22Rv1 (cell line): Measurements from ENCODE around the gene LRRC42.

Source experiments
- CTCF ChIP-seq: fragments of 450-650 bp; IDR thresholded peaks from 2 replicates; pipeline ENCODE4 v1.5.1; 2017; ENCODE audit warnings: mild to moderate bottlenecking
- ZFX ChIP-seq: fragments of 450-650 bp; IDR thresholded peaks from 2 replicates; pipeline ENCODE4 v1.6.1; 2017; ENCODE audit warnings: antibody characterized with exemption, borderline replicate concordance

- TF ChIP-seq CTCF (no peak), ZFX (no peak)
Observed at GRCh38 chr1:53979712-53980450, 33.7 kb downstream of the LRRC42 start.
